MM.1S (cell line): Measurements from ENCODE around the gene CLTCL1.

Source experiments
- DNase-seq: peaks from one replicate; pipeline ENCODE4 v3.0.0-alpha.2; 2015
- H2AFZ ChIP-seq: fragments of 300-600 bp; sonication (generic); 2 replicates; pipeline ENCODE4 v1.6.0; 2016; ENCODE audit warnings: antibody characterized with exemption, low read length
- H3F3A ChIP-seq: fragments of 300-600 bp; sonication (generic); 2 replicates; pipeline ENCODE4 v1.6.1; 2016; ENCODE audit warnings: mild to moderate bottlenecking, antibody characterized with exemption, low read length, moderate library complexity, mixed read lengths; ENCODE audit not compliant: insufficient read depth
- H3K27ac ChIP-seq: fragments of 300-600 bp; sonication (generic); 2 replicates; pipeline ENCODE4 v1.5.1; 2016; ENCODE audit warnings: mild to moderate bottlenecking, low read length
- H3K27me3 ChIP-seq: fragments of 300-600 bp; sonication (generic); replicated peaks from 2 replicates; pipeline ENCODE4 v1.6.0; 2016; ENCODE audit warnings: low read length; ENCODE audit not compliant: insufficient read depth
- H3K36me3 ChIP-seq: fragments of 300-600 bp; sonication (generic); replicated peaks from 2 replicates; pipeline ENCODE4 v1.6.1; 2016; ENCODE audit warnings: mild to moderate bottlenecking, low read length, mixed read lengths; ENCODE audit not compliant: insufficient read depth
- H3K4me1 ChIP-seq: fragments of 300-600 bp; sonication (generic); 2 replicates; pipeline ENCODE4 v1.6.1; 2016; ENCODE audit warnings: low read length, mixed read lengths
- H3K4me2 ChIP-seq: fragments of 300-600 bp; sonication (generic); 2 replicates; pipeline ENCODE4 v1.6.0; 2016; ENCODE audit warnings: low read depth, low read length
- H3K4me3 ChIP-seq: fragments of 300-600 bp; sonication (generic); 2 replicates; pipeline ENCODE4 v1.5.1; 2016; ENCODE audit warnings: low read length, mixed read lengths
- H3K79me2 ChIP-seq: fragments of 300-600 bp; sonication (generic); 2 replicates; pipeline ENCODE4 v1.6.1; 2016; ENCODE audit warnings: mixed run types, low read length, mixed read lengths
- H3K9ac ChIP-seq: fragments of 300-600 bp; sonication (generic); 2 replicates; pipeline ENCODE4 v1.6.1; 2016; ENCODE audit warnings: low read length, mixed read lengths
- H3K9me2 ChIP-seq: fragments of 300-600 bp; sonication (generic); replicated peaks from 2 replicates; pipeline ENCODE4 v1.6.1; 2016; ENCODE audit warnings: mild to moderate bottlenecking, low read length, mixed read lengths; ENCODE audit not compliant: insufficient read depth
- H3K9me3 ChIP-seq: fragments of 300-600 bp; sonication (generic); replicated peaks from 2 replicates; pipeline ENCODE4 v1.6.1; 2016; ENCODE audit warnings: mild to moderate bottlenecking, low read length, mixed read lengths; ENCODE audit not compliant: insufficient read depth
- H4K20me1 ChIP-seq: fragments of 300-600 bp; sonication (generic); 2 replicates; pipeline ENCODE4 v1.6.1; 2016; ENCODE audit warnings: mild to moderate bottlenecking, low read length, moderate library complexity, mixed read lengths; ENCODE audit not compliant: insufficient read depth
- CTCF ChIP-seq: fragments of 300-600 bp; sonication (generic); IDR thresholded peaks from 2 replicates; pipeline ENCODE4 v1.5.1; 2016; ENCODE audit warnings: antibody characterized with exemption, low read length, mixed read lengths
- EZH2 ChIP-seq: fragments of 300-600 bp; sonication (generic); optimal IDR thresholded peaks from 2 replicates; pipeline ENCODE3; 2017; ENCODE audit warnings: low read depth, mild to moderate bottlenecking, antibody characterized with exemption, low read length, mixed read lengths
- EZH2phosphoT487 ChIP-seq: fragments of 300-600 bp; sonication (generic); IDR thresholded peaks from 2 replicates; pipeline ENCODE4 v1.6.1; 2018; ENCODE audit warnings: antibody characterized with exemption, low read length

CLTCL1 gene

GRCh38 chr22:19232623-19233022 is 58.9 kb downstream of the CLTCL1 start:
- Histone ChIP-seq H3K36me3 (no peaks in the 10 kb centered on the region), H3K9ac (no peak overlapping the region), H3K4me3 (no peak overlapping the region), H3K79me2 (no peaks in the 10 kb centered on the region), H3K27me3 (no peaks in the 10 kb centered on the region), H3K4me1 (no peaks in the 10 kb centered on the region), H2AFZ (no peak overlapping the region), H3K9me2 (no peaks in the 10 kb centered on the region), H3K27ac (no peak overlapping the region), H3F3A (no peaks in the 10 kb centered on the region), H3K9me3 (no peaks in the 10 kb centered on the region), H4K20me1 (no peaks in the 10 kb centered on the region), H3K4me2 (no peak overlapping the region)
- DNase-seq = no peak
- TF ChIP-seq EZH2phosphoT487 = no peak
- no peak for TF ChIP-seq EZH2
- no peak for TF ChIP-seq CTCF

- no peaks in the 10 kb centered on the region for H3K9me3 ChIP-seq
- no peaks in the 10 kb centered on the region for H3K79me2 ChIP-seq
- no peaks in the 10 kb centered on the region for H3K4me1 ChIP-seq
- no peak overlapping the region for H3K4me3 ChIP-seq
- no peaks in the 10 kb centered on the region for H4K20me1 ChIP-seq
- H3K36me3 ChIP-seq = no peaks in the 10 kb centered on the region
- H3K9me2 ChIP-seq = no peaks in the 10 kb centered on the region
- no peak overlapping the region for H3K27ac ChIP-seq
- H3K4me2 ChIP-seq = no peak overlapping the region
- no peak overlapping the region for H3K9ac ChIP-seq
- DNase-seq = no peak
- no peaks in the 10 kb centered on the region for H3F3A ChIP-seq
- TF ChIP-seq CTCF (no peak), EZH2phosphoT487 (no peak), EZH2 (no peak)
- no peak overlapping the region for H2AFZ ChIP-seq
- no peaks in the 10 kb centered on the region for H3K27me3 ChIP-seq
Measured at GRCh38 chr22:19231986-19232385, 59.5 kb downstream of the CLTCL1 start.

GRCh38 chr22:19229600-19229999 is 61.9 kb downstream of the CLTCL1 start:
- no peaks in the 10 kb centered on the region for H3K36me3 ChIP-seq
- no peaks in the 10 kb centered on the region for H3K9me2 ChIP-seq
- H2AFZ ChIP-seq = no peak overlapping the region
- no peaks in the 10 kb centered on the region for H3K4me1 ChIP-seq
- no peaks in the 10 kb centered on the region for H3K9me3 ChIP-seq
- H3K4me2 ChIP-seq = no peak overlapping the region
- TF ChIP-seq CTCF (no peak), EZH2phosphoT487 (no peak), EZH2 (no peak)
- no peaks in the 10 kb centered on the region for H3F3A ChIP-seq
- H3K9ac ChIP-seq = no peak overlapping the region
- no peaks in the 10 kb centered on the region for H3K27me3 ChIP-seq
- H4K20me1 ChIP-seq = no peaks in the 10 kb centered on the region
- DNase-seq = no peak
- H3K27ac ChIP-seq = no peak overlapping the region
- H3K4me3 ChIP-seq = no peak overlapping the region
- no peaks in the 10 kb centered on the region for H3K79me2 ChIP-seq

- Histone ChIP-seq H3K9me3 (no peaks in the 10 kb centered on the region), H3K4me3 (no peak overlapping the region), H3K27ac (no peak overlapping the region), H3K36me3 (no peaks in the 10 kb centered on the region), H3K4me2 (no peak overlapping the region), H2AFZ (no peak overlapping the region), H3K27me3 (no peaks in the 10 kb centered on the region), H3F3A (no peaks in the 10 kb centered on the region), H3K9me2 (no peaks in the 10 kb centered on the region), H3K79me2 (no peaks in the 10 kb centered on the region), H4K20me1 (no peaks in the 10 kb centered on the region), H3K4me1 (no peaks in the 10 kb centered on the region), H3K9ac (no peak overlapping the region)
- TF ChIP-seq EZH2phosphoT487 = no peak
- no peak for TF ChIP-seq CTCF
- TF ChIP-seq EZH2 = no peak
- DNase-seq = no peak
Measured at GRCh38 chr22:19228179-19228578, 63.3 kb downstream of the CLTCL1 start.
